GM19238 (cell line): ENCODE measurements around the gene PALD1.
"Not testable (repeated sequence)": the region's sequence is repeated elsewhere in the genome, so short reads cannot be mapped to it uniquely, and the experiment has no call there.

Source experiments
- DNase-seq: peaks from one replicate; pipeline ENCODE4 v3.0.0; 2011; ENCODE audit warnings: low spot score; ENCODE audit not compliant: insufficient read length

Gene PALD1

DNA sequence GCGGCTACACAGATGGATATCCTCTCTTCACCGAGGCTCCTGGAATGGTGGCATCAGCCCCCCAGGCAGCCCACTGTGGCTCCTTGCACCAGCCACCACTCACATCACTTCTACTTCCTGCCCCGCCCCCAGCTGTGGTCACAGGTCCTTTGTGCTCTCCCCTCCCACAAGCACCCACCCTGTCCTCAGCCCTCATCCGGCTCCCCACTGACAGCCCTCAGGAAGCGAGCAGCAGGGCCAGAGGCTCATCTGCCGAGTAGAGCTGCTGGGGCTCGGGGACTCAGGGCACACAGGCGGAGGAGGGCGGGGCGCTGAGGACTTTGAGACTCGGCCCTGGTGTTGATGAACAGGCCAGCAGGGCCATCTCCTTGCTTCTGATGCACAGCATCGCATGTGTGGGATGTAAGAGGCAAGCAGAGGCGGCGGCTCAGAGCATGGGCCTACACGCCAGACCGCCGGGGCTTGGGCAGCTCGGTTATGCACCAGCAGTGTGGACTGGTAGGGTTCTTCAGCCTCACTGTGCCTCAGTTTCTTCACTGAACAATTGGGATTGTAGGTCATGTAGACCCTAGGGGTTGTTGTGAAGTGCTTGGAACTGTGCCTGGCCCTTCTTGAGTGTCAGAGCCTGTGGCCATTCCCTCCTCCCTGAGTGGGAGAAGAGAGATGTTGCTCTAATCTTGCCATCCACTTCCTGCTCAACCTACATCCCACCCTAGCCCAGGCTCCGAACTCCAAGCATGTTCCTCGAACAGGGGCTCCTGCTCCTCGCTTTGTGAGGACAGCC is 124.3 kb downstream of the PALD1 start, which contains the start of gene PRF1:
TSS of gene PRF1 (minus strand) at position 77 of the 784 bp plus-strand sequence. CDS start 1,839 bp downstream, outside the sequence.
- DNase-seq: no peak

GRCh38 chr10:70603449-70603801 is 124.9 kb downstream of the PALD1 start:
- DNase-seq: no peak

DNA sequence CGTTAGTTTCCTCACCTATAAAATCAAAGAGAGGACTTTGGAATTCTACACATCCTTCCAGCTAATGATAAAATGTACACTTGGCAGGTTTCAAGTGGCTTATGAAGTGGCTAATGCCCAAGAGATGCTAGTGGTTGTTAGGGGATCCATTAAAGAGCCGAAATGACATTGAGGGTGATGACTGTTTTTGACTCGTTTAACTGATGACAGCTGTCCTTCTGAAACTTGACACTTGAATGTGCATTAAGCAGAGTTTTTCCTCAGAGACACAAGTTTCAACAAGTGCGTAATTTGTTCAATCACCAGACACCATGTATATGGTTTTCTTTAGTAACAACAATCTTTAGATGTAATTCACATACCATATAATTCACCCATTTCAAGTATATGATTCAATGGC is 125.5 kb downstream of the PALD1 start:
- DNase-seq: no peak

GRCh38 chr10:70605161-70605560 is 126.6 kb downstream of the PALD1 start:
- DNase-seq: no peak

DNA sequence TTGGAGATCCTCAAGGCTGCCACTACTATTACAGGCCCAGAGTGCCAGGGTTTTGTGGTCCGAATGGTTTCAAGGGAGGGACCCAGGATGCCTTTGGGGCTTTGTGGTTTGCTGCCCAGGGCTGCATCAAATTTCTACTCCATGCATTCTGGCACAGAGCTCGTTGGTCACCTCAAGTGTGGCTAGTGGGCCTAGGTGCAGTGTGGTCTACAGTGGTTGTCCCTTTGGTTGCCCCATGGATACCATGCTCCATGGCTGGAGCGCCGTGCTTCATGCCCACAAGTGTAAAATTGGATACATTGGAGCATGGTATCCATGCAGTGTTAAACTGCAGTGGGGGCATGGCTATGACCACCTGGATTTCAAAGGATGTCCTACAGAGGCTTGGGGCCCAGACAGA is 129.4 kb downstream of the PALD1 start:
- no peak for DNase-seq

GRCh38 chr10:70613941-70614340 is 135.4 kb downstream of the PALD1 start:
- no peak for DNase-seq

DNA sequence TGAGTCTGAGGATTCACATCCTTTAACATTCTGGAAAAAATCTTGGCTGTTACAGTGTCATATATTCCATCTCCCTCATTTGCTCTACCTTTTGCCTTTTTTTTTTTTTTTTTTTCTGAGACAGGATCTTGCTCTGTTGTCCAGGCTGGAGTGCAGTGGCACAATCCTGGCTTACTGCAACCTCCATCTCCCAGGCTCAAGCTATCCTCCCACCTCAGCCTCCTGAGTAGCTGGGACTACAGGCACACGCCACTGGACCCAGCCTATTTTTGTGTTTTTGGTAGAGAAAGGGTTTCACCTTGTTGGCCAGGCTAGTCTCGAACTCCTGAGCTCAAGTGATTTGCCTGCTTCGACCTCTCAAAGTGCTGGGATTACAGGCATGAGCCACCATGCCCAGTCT is 135.8 kb downstream of the PALD1 start:
- not testable (repeated sequence) for DNase-seq

DNA sequence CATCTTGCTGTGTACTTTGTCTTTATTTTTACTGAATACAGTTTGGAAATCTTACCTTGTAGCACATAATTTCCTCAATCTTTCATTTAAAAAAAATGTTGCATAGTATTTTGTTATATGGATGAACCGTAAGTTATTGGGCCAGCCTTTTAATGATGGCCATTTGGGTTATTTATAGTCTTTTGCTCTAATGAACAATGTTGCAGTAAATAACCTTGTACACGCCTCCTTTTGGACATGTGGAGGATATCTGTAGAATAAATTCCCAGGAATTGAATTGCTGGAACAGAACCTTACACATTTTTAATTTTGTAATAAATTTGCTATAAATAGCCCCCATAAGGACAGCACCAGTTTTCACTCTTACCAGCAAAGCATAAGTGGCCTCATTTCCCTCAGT is 136.6 kb downstream of the PALD1 start:
- no peak for DNase-seq

GRCh38 chr10:70615784-70616522 is 137.4 kb downstream of the PALD1 start:
- no peak for DNase-seq

GRCh38 chr10:70616761-70617160 is 138.2 kb downstream of the PALD1 start:
- no peak for DNase-seq
